LNCaP clone FGC (cell line): ENCODE results near the gene NINJ1.

Experiments
- DNase-seq: peaks from one replicate; pipeline ENCODE4 v3.0.0-alpha.2; 2011; ENCODE audit warnings: low read depth
- H3K4me3 ChIP-seq: 2 replicates; pipeline ENCODE4 v1.5.1; 2011; ENCODE audit warnings: mild to moderate bottlenecking, low read depth, low read length, control low read depth
- CTCF ChIP-seq: IDR thresholded peaks from 2 replicates; pipeline ENCODE4 v1.5.1; 2012; ENCODE audit warnings: mild to moderate bottlenecking; ENCODE audit not compliant: control insufficient read depth, insufficient read depth; ENCODE audit errors: extremely low read depth

Gene NINJ1

GRCh38 chr9:93131599-93132286, 2.3 kb downstream of the NINJ1 start:
- DNase-seq, result no peak
- peak overlapping the region; percentile 74; the same call in 1 of the 2 replicates for H3K4me3 ChIP-seq
- no peak for TF ChIP-seq CTCF

GRCh38 chr9:93130861-93131481, 3.1 kb downstream of the NINJ1 start:
- H3K4me3 ChIP-seq, result no peak overlapping the region
- no peak for TF ChIP-seq CTCF

GRCh38 chr9:93129691-93130500, 4.2 kb downstream of the NINJ1 start:
- no peak overlapping the region for H3K4me3 ChIP-seq
- no peak for DNase-seq
- no peak for TF ChIP-seq CTCF

More at GRCh38 chr9:93130861-93131481, 3.1 kb downstream of the NINJ1 start:
- DNase-seq, result no peak

GRCh38 chr9:93129286-93129685, 4.8 kb downstream of the NINJ1 start:
- DNase-seq, result no peak
- TF ChIP-seq CTCF, result no peak

GRCh38 chr9:93128715-93129224, 5.3 kb downstream of the NINJ1 start:
- no peak for TF ChIP-seq CTCF
- no peak overlapping the region for H3K4me3 ChIP-seq
- no peak for DNase-seq

More at GRCh38 chr9:93129286-93129685, 4.8 kb downstream of the NINJ1 start:
- H3K4me3 ChIP-seq, result no peak overlapping the region

GRCh38 chr9:93128011-93128714, 5.9 kb downstream of the NINJ1 start:
- TF ChIP-seq CTCF, result no peak
- DNase-seq, result no peak
- no peak overlapping the region for H3K4me3 ChIP-seq
